SJSA1 (cell line): ENCODE measurements around the gene KTN1. TPM values are rescaled to one million over a fixed set of nuclear protein-coding genes. Genes with fewer than 3 reads are reported as not detected.

Experiments
- DNase-seq, 2 experiments: peaks; one replicate each; pipeline ENCODE4 v3.0.0-alpha.2; 2015 to 2020; ENCODE audit warnings: low spot score in 2 of 2, low read depth in 1 of 2
- H3K27ac ChIP-seq: fragments of 250-450 bp; sonication (Bioruptor Pico); 2 replicates; pipeline ENCODE4 v1.5.1; 2020; ENCODE audit warnings: mild to moderate bottlenecking, moderate library complexity
- H3K27me3 ChIP-seq: fragments of 250-450 bp; sonication (Bioruptor Pico); replicated peaks from 2 replicates; pipeline ENCODE4 v1.5.1; 2020; ENCODE audit warnings: mild to moderate bottlenecking, moderate library complexity
- H3K36me3 ChIP-seq: fragments of 250-450 bp; sonication (Bioruptor Pico); 2 replicates; pipeline ENCODE4 v1.5.1; 2020; ENCODE audit warnings: mild to moderate bottlenecking
- H3K4me1 ChIP-seq: fragments of 250-450 bp; sonication (Bioruptor Pico); replicated peaks from 2 replicates; pipeline ENCODE4 v1.6.1; 2021; ENCODE audit warnings: mild to moderate bottlenecking
- H3K4me3 ChIP-seq: fragments of 250-450 bp; sonication (Bioruptor Pico); 2 replicates; pipeline ENCODE4 v1.5.1; 2020; ENCODE audit warnings: mild to moderate bottlenecking
- H3K9me3 ChIP-seq: fragments of 250-450 bp; sonication (Bioruptor Pico); replicated peaks from 2 replicates; pipeline ENCODE4 v1.5.1; 2020; ENCODE audit warnings: mild to moderate bottlenecking
- total RNA-seq: library from RNA; depleted of rRNA; stranded (reverse); fragments of >200 nt; shearing (Covaris generic); gene quantifications from 2 replicates; pipeline ENCODE4 v1.2.3, GENCODE V29; 2014

KTN1 gene
- total RNA-seq, 1 experiment from 2014 or later, result 247 TPM

DNA sequence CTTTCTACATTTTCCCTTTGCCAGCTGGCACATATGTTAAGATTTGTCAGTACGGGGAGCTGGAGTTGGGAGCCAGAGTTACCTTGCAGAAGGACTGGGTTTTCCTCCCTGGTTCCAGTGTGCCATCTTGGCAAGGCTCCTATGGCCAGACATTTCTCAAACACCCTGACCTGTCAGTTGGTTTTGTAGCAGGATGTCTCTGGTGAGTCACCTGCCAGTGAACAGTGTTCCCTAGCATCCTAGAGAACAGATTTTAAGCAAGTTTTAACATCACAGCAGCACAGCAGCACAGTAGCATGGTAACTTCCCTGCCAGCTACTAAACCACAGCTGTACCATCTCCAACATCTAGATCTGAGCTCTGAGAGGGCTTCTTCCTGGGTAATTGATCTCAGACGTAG is 26.2 kb upstream of the KTN1 start:
- DNase-seq, result no peak

DNA sequence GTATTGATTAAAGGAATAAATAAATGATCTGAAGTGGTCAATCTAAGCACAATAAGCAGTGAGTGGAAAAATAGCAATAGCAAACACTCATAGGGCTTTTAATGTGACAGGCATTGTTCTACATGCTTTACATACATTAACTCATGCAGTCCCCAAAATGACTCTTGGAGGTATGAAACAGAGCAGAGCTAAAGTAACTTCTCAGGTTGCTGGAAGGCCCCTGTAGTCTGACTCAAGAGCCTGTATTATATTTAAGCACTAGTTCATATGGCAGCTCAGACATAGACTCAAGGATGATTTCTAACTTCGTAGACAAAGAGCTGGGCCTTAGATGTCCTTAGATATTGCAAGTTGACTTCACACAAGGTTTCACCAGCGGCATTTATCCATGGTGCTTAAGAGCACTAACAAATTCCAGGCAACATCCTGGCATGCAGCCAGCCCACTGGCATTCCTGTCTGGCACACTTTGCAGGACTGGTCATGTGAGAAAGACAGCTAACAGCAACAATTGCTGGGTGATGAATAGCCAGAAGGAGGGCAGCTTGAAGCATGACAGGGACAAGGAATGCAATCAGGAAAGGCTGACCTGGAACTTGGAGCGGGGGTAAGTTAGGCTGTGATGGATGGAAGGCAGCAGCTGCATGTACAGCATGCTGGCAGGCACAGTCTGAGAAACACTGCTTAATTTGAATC is 22.9 kb upstream of the KTN1 start:
- Histone ChIP-seq H3K36me3 (no peaks in the 10 kb centered on the region), H3K27me3 (no peaks in the 10 kb centered on the region), H3K4me1 (peaks cover 17% of the 10 kb centered on the region), H3K9me3 (peaks cover 2% of the 10 kb centered on the region; the same call in 1 of the 2 replicates), H3K4me3 (no peak overlapping the region), H3K27ac (no peak overlapping the region)
- DNase-seq, result peak; percentile 83 to 92

More for the DNA sequence above, 26.2 kb upstream of the KTN1 start:
- no peak overlapping the region for H3K27ac ChIP-seq
- H3K4me3 ChIP-seq, result no peak overlapping the region
- H3K4me1 ChIP-seq, result peaks cover 17% of the 10 kb centered on the region
- no peaks in the 10 kb centered on the region for H3K36me3 ChIP-seq
- H3K9me3 ChIP-seq, result peaks cover 2% of the 10 kb centered on the region; the same call in 1 of the 2 replicates
- no peaks in the 10 kb centered on the region for H3K27me3 ChIP-seq

DNA sequence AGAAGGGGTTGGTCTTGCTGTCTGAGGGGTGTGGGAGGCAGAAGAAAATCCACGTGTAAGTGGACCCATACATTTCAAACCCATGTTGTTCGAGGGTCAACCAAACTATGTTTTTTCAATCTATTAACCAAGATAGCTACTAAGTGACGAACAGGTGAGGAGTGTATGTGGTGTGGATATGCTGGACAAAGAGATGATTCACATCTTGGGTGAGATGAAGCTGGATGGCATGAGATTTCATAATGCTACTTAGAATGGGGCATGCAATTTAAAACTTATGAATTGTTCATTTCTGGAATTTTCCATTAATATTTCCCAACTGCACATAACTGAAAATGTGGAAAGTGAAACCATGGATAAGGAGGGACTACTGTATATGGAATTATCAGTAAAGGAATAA is 17.9 kb upstream of the KTN1 start:
- Histone ChIP-seq H3K36me3 (no peaks in the 10 kb centered on the region), H3K9me3 (no peaks in the 10 kb centered on the region), H3K27me3 (no peaks in the 10 kb centered on the region), H3K27ac (no peak overlapping the region), H3K4me1 (peaks cover 9% of the 10 kb centered on the region), H3K4me3 (no peak overlapping the region)
- DNase-seq, result no peak

DNA sequence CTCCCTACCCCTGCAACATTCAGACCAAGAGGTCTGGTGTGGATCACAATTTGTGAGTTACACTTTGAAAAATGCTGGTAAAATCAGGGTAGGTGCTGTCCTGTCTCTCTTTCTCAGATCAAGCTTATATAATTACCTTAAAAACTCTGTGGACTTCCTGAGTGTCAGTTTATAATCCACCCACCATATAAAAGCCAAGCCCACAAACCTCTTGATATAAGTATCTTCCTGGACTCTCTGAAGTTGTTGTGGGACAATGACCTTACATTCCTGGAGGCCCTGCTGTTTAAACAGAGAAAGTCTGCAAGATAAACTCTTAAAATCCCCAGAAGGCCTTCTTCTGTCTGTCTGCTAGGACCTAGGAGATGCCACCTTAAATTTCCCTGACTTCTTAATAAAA is 11.4 kb upstream of the KTN1 start:
- no peak for DNase-seq
- no peaks in the 10 kb centered on the region for H3K36me3 ChIP-seq
- no peak overlapping the region for H3K4me3 ChIP-seq
- H3K9me3 ChIP-seq, result no peaks in the 10 kb centered on the region
- H3K4me1 ChIP-seq, result peaks cover 23% of the 10 kb centered on the region
- H3K27me3 ChIP-seq, result no peaks in the 10 kb centered on the region; the same call in 1 of the 2 replicates
- H3K27ac ChIP-seq, result no peak overlapping the region

DNA sequence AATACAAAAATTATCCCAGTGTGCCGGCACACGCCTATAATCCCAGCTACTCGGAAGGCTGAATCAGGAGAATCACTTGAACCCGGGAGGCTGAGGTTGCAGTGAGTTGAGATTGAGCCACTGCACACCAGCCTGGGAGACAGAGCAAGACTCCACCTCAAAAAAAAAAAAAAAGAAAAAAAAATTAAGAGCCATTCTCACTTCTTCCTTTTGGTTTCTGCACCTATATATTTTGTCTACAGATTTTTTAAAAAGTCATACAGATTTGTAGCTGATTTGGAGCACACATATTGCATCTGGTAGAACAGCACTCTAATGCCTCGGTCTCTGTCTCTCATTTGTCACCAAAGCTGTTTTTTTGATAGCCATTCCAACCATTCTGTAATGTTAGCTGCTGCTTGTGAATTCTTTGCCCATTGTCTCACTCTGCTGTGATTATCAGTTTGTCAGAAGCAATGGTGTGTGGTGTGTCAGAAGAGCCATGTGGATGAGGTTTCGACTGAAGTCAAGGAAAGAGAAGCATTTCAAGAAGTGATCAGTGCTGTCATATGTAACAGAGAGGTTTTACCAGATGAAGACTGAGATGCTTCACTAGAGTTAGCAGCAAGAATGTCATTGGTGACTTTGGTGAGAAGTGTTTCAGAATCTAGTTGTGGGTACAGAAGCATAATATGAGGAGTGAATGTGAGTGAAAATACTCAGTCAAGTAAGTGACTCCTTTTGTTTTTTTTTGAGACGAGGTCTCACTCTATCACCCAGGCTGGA is 8.7 kb upstream of the KTN1 start:
- no peak for DNase-seq

DNA sequence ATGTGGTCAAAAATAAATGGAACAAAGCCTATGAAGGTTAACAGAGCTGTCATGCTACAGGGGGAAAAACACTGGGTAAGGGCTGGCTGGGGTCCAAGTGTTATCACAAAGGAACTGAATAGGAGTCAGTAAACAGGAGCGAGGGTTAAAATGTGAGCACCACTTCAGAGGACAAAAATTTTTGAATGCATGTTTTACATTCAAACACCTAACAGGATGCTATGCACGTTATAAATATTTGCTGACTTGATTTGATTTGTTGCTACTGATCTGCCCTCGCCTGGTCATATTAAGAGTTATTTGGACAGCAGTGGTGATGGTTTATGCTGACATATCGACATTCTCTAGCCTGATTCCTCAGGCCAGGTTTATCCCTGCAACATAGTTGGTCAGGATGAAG is 7.4 kb upstream of the KTN1 start:
- no peak overlapping the region for H3K4me3 ChIP-seq
- peak in 1 of 2 experiments; percentile 60 for DNase-seq
- no peaks in the 10 kb centered on the region; the same call in 1 of the 2 replicates for H3K27me3 ChIP-seq
- H3K9me3 ChIP-seq, result no peaks in the 10 kb centered on the region
- H3K36me3 ChIP-seq, result peaks cover 15% of the 10 kb centered on the region
- H3K27ac ChIP-seq, result 0 out of 2 replicates have a peak overlapping the region, but pooled peaks have one; percentile 8
- H3K4me1 ChIP-seq, result peaks cover 27% of the 10 kb centered on the region

More for the DNA sequence above, 8.7 kb upstream of the KTN1 start:
- H3K9me3 ChIP-seq, result no peaks in the 10 kb centered on the region
- H3K27me3 ChIP-seq, result no peaks in the 10 kb centered on the region; the same call in 1 of the 2 replicates
- H3K4me3 ChIP-seq, result no peak overlapping the region
- peaks cover 23% of the 10 kb centered on the region for H3K4me1 ChIP-seq
- no peak overlapping the region for H3K27ac ChIP-seq
- peaks cover 5% of the 10 kb centered on the region for H3K36me3 ChIP-seq

DNA sequence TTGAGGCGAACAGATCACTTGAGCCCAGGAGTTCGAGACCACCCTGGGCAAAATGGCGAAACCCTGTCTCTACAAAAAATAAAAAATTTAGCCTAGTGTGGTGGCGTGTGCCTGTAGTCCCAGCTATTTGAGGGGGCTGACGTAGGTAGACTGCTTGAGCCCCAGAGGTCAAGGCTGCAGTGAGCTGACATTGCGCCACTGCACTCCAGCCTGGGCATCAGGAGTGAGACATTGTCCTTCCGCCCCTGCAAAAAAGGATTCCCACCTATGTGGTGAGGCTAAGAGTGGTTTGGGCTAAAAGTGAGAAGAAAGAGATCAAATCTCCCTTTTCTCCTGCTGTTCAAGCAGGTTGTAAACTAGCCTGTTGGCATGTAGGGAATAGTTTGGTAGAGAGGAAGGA is 5.0 kb upstream of the KTN1 start:
- Histone ChIP-seq H3K4me1 (peaks cover 29% of the 10 kb centered on the region), H3K9me3 (no peaks in the 10 kb centered on the region), H3K4me3 (no peak overlapping the region), H3K27me3 (no peaks in the 10 kb centered on the region), H3K36me3 (peaks cover 22% of the 10 kb centered on the region), H3K27ac (no peak overlapping the region)
- no peak for DNase-seq

DNA sequence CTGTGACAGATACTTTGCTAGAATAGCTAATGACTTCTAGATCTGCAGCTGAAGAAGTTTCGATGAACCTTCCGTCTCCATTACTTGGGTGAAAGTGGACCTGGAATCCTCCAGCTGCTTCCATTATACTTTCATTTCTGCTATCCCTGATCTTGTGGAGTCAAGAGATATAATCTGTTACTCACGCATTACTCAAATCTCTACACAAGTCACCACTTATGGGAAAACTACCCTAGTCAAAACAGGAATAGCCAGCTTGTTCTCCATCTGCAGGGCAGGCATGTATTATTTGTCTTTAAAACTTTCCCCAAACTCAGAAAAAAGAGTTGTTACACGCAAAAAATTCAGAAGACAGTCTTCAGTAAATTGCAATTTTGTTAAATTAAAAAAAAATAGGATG is 2.8 kb upstream of the KTN1 start:
- Histone ChIP-seq H3K4me1 (peaks cover 30% of the 10 kb centered on the region), H3K27me3 (no peaks in the 10 kb centered on the region), H3K27ac (no peak overlapping the region), H3K4me3 (no peak overlapping the region), H3K9me3 (no peaks in the 10 kb centered on the region), H3K36me3 (peaks cover 28% of the 10 kb centered on the region)
- DNase-seq, result no peak

DNA sequence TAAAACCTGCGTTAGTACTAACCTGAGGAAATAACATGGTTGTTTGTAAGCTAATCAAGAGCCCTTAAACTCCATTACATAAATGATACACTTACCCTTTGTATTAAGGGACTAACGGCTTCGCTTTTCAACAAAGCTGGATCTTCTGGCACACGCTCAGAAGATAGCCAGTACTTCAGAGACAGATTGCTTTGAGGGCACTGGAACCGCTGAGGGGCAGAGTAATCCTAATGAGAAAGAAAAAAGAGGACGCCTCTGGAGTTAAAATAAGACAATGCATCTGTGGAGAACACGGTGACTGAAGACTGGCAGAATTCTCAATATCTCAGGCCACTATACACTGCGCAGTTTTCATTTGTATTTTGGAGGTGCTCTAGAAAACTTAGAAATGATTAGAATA is 1.5 kb upstream of the KTN1 start:
- no peak for DNase-seq
- no peaks in the 10 kb centered on the region for H3K27me3 ChIP-seq
- peak overlapping the region; percentile 97; the same call in 1 of the 2 replicates for H3K4me3 ChIP-seq
- no peak overlapping the region for H3K27ac ChIP-seq
- peaks cover 30% of the 10 kb centered on the region for H3K4me1 ChIP-seq
- H3K36me3 ChIP-seq, result peaks cover 29% of the 10 kb centered on the region
- H3K9me3 ChIP-seq, result no peaks in the 10 kb centered on the region

DNA sequence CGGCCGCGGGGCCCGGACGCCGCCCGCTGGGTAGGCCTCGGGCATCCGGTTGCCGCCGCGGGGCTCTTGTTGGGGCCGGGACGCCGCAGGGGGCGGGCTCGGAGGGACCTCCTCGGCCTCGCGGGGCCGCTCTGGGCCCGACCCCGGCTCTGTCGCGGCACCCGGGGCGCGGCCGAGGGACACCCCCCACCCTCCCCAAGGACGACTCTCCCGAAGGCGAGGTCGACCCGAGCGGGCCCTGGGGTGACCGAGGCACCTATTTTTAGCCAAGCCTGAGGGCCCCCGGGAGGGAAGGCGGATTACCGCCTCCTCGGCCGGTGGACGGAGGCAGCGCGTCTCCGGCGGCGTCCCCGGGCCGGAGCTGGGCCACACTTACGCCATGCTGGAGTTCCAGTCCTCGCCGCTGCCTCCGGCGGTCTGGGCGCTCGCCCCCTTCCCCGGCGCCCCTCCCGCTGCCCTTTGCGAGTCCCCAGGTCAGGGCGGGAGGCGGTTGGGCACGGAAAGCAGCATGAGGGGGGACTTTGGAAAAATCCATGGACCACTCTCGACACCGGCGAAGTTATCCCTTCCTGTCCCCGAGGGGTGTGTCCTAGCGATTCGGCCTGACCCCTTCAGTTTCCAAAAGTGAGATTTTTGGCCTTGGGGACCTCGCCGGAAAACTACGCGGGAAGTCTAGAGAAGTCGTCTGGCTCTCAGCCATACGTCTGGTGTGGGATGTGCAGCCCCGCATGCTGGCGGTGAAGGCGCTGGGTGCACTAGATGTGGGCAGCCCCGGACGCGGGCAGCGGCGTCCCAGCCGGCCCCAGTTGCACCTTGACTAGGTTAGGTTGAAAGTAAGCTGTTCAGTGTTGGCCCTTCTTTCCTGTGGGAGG is 699 bp downstream of the KTN1 start:
- H3K27me3 ChIP-seq, result no peaks in the 10 kb centered on the region
- DNase-seq, result peak; percentile 54 to 57

DNA sequence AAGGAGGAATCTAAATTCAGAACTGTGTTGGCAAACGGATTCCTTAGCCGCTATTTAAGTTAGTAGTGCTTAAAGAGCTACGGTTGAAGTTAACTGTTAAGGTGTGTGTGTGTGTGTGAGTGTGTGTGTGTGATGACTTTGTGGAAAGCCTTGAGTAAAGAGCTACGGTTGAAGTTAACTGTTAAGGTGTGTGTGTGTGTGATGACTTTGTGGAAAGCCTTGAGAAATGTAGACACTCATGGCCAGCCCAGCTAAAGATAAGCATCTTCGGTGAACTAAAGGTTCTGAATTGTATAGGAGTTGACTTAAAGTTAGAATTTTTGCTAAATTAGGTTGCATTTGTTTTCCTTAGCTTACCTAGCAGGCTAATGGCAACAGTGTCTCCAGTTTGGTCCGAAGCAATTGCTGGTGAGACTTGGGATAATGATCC is 1.4 kb downstream of the KTN1 start:
- Histone ChIP-seq H3K27ac (peak overlapping the region; percentile 93; the same call in 1 of the 2 replicates), H3K36me3 (peaks cover 25% of the 10 kb centered on the region), H3K4me1 (peaks cover 59% of the 10 kb centered on the region), H3K9me3 (no peaks in the 10 kb centered on the region), H3K4me3 (peak overlapping the region; percentile 97), H3K27me3 (no peaks in the 10 kb centered on the region)
- peak in 1 of 2 experiments; percentile 39 for DNase-seq

More for the DNA sequence above, 699 bp downstream of the KTN1 start:
- peaks cover 52% of the 10 kb centered on the region for H3K4me1 ChIP-seq
- peaks cover 28% of the 10 kb centered on the region for H3K36me3 ChIP-seq
- H3K9me3 ChIP-seq, result no peaks in the 10 kb centered on the region
- H3K27ac ChIP-seq, result peak overlapping the region; percentile 93
- peak overlapping the region; percentile 97 for H3K4me3 ChIP-seq

DNA sequence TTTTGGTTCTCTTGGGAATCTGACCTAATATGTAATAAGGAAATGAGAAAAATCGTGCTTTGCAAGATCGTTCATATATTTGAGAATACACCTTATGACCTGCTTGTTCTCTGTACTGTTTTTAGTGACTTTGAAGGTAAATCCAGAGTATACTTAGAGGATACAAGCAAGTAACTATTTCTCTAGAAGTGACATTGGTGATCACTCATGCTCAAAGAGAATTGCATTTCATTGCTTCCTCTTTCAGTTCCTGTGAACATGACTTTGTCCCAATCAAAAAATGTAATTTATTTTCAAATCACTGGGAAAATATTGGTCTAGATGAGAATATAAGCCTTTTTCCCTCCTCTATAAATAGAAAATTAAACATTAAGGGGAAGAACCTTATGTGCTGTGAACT is 2.7 kb downstream of the KTN1 start:
- H3K27ac ChIP-seq, result no peak overlapping the region
- no peak for DNase-seq
- peaks cover 18% of the 10 kb centered on the region for H3K36me3 ChIP-seq
- no peak overlapping the region for H3K4me3 ChIP-seq
- H3K27me3 ChIP-seq, result no peaks in the 10 kb centered on the region
- H3K9me3 ChIP-seq, result no peaks in the 10 kb centered on the region
- H3K4me1 ChIP-seq, result peaks cover 69% of the 10 kb centered on the region

DNA sequence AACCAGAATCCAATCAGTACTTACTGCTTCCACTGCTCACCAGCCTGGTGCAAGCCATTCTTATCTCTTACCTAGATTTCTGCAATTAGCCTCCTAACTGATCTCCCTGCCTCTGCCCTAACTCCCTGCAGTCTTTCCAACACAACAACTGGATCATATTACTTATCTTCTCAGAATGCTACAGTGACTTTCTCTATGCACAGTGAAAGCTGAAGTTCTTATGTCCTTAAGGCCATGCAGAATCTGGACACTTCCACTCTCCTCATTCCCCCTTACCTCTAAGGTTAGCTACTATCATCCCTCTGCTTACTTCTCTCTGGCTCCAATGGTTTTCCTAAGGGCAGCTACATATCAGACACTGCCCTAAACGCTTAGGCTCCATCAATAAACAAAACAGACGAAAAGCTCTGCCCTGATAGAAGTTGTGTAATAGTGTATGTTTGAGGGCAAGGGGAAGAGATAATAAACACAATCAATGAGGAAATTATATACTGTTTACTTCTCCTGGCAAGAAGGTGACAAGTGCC is 4.0 kb downstream of the KTN1 start:
- Histone ChIP-seq H3K4me3 (no peak overlapping the region), H3K27me3 (no peaks in the 10 kb centered on the region), H3K4me1 (peaks cover 74% of the 10 kb centered on the region), H3K9me3 (no peaks in the 10 kb centered on the region), H3K36me3 (peaks cover 11% of the 10 kb centered on the region), H3K27ac (no peak overlapping the region)
- DNase-seq, result no peak
